Ishikawa (cell line): ENCODE data around the gene LRBA.

Source experiments
- CEBPB ChIP-seq: IDR thresholded peaks from 2 replicates; pipeline ENCODE4 v1.6.1; 2012
- CREB1 ChIP-seq: IDR thresholded peaks from 2 replicates; pipeline ENCODE4 v1.6.1; 2012; ENCODE audit warnings: low read depth
- EGR1 ChIP-seq: IDR thresholded peaks from 2 replicates; pipeline ENCODE4 v1.6.1; 2012
- EP300 ChIP-seq: IDR thresholded peaks from 2 replicates; pipeline ENCODE4 v1.6.1; 2012; ENCODE audit warnings: borderline replicate concordance
- FOXM1 ChIP-seq: IDR thresholded peaks from 2 replicates; pipeline ENCODE4 v1.6.1; 2012; ENCODE audit warnings: low read depth, borderline replicate concordance
- NFIC ChIP-seq: IDR thresholded peaks from 2 replicates; pipeline ENCODE4 v1.6.1; 2012
- RAD21 ChIP-seq: IDR thresholded peaks from 2 replicates; pipeline ENCODE4 v1.6.1; 2012; ENCODE audit warnings: low read depth
- TAF1 ChIP-seq: IDR thresholded peaks from 2 replicates; pipeline ENCODE4 v1.6.1; 2012; ENCODE audit warnings: low read depth, mild to moderate bottlenecking
- TCF12 ChIP-seq: IDR thresholded peaks from 2 replicates; pipeline ENCODE4 v1.6.1; 2012; ENCODE audit warnings: low read depth
- TEAD4 ChIP-seq: IDR thresholded peaks from 2 replicates; pipeline ENCODE4 v1.6.1; 2012
- YY1 ChIP-seq: IDR thresholded peaks from 2 replicates; pipeline ENCODE4 v1.6.1; 2012; ENCODE audit warnings: low read depth
- ZBTB7A ChIP-seq: IDR thresholded peaks from 2 replicates; pipeline ENCODE4 v1.6.1; 2012; ENCODE audit warnings: low read depth
- TF ChIP-seq, protein P1 (sequence below): IDR thresholded peaks from 2 replicates; pipeline ENCODE4 v1.6.1; 2012
- TF ChIP-seq, protein P2 (sequence below): IDR thresholded peaks from 2 replicates; pipeline ENCODE4 v1.6.1; 2012; ENCODE audit warnings: low read depth, mild to moderate bottlenecking
- TF ChIP-seq, protein P3 (sequence below): IDR thresholded peaks from 2 replicates; pipeline ENCODE4 v1.6.1; 2012

Gene LRBA

DNA sequence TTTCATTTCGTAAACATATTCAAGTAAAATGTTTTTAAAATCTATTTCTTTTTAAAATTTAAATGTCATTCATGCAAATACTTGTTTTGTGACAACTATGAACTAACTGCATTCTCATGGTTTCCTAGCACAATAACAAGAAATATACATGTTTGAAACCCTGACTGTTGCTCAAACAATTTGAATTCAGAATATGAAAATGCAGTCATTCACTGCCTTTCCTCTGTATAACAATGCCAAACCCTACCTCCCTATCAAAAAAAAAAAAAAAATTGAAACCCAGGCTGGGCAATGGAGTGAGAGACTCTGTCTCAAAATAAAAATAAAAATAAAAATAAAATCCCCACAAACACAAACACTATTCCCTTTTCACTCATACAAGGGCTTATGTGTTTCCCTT, 391.0 kb downstream of the LRBA start:
- no peak for TF ChIP-seq ZBTB7A
- no peak for TF ChIP-seq TEAD4
- TF ChIP-seq TCF12: no peak
- TF ChIP-seq CEBPB: no peak
- TF ChIP-seq NFIC: no peak
- TF ChIP-seq, protein P1, sequence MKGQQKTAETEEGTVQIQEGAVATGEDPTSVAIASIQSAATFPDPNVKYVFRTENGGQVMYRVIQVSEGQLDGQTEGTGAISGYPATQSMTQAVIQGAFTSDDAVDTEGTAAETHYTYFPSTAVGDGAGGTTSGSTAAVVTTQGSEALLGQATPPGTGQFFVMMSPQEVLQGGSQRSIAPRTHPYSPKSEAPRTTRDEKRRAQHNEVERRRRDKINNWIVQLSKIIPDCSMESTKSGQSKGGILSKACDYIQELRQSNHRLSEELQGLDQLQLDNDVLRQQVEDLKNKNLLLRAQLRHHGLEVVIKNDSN: no peak
- TF ChIP-seq, protein P2, sequence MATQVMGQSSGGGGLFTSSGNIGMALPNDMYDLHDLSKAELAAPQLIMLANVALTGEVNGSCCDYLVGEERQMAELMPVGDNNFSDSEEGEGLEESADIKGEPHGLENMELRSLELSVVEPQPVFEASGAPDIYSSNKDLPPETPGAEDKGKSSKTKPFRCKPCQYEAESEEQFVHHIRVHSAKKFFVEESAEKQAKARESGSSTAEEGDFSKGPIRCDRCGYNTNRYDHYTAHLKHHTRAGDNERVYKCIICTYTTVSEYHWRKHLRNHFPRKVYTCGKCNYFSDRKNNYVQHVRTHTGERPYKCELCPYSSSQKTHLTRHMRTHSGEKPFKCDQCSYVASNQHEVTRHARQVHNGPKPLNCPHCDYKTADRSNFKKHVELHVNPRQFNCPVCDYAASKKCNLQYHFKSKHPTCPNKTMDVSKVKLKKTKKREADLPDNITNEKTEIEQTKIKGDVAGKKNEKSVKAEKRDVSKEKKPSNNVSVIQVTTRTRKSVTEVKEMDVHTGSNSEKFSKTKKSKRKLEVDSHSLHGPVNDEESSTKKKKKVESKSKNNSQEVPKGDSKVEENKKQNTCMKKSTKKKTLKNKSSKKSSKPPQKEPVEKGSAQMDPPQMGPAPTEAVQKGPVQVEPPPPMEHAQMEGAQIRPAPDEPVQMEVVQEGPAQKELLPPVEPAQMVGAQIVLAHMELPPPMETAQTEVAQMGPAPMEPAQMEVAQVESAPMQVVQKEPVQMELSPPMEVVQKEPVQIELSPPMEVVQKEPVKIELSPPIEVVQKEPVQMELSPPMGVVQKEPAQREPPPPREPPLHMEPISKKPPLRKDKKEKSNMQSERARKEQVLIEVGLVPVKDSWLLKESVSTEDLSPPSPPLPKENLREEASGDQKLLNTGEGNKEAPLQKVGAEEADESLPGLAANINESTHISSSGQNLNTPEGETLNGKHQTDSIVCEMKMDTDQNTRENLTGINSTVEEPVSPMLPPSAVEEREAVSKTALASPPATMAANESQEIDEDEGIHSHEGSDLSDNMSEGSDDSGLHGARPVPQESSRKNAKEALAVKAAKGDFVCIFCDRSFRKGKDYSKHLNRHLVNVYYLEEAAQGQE: no peak
- TF ChIP-seq EGR1: no peak
- TF ChIP-seq EP300: no peak
- TF ChIP-seq RAD21: no peak
- TF ChIP-seq YY1: no peak
- TF ChIP-seq, protein P3, sequence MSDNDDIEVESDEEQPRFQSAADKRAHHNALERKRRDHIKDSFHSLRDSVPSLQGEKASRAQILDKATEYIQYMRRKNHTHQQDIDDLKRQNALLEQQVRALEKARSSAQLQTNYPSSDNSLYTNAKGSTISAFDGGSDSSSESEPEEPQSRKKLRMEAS: no peak
- no peak for TF ChIP-seq TAF1
- TF ChIP-seq FOXM1: no peak
- TF ChIP-seq CREB1: no peak

DNA sequence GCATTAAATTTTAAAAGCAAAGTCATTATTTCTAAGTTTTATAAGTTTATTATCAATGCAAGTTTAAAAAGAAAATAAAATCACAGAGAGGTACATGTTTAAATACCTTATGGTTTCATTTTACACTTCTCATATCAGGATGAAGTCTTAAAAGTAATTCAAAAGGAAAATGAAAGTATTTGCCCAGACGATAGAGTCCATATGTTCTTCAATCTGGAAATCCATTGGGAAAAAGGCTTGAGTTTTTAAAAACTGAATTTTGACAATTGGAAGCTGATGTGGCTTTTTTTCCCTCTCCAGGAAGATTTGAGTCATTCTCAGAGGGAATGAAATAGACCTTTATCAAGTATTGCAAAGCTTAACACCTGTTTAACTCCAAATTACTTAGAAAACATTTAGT, 396.0 kb downstream of the LRBA start:
- TF ChIP-seq EGR1: no peak
- TF ChIP-seq FOXM1: no peak
- no peak for TF ChIP-seq CREB1
- no peak for TF ChIP-seq TCF12
- TF ChIP-seq, protein P1: no peak

DNA sequence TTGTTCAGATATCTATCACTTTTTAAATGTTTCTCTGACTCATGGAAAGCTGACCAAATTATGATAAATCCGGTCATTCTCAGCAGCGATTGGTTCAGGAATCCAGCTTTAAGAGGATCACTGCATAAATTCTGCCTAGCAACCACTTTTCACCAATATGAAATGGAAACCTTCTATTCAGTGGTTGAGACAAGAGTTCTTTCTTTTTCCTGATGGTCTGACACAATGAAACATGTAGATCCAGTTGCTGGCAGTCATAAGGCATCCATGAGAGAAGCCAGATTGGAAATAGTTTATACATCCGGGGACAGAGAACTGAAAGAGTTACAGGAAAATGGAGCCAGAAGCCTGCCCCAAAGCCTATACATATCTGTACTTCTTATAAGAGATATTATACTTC, 406.0 kb downstream of the LRBA start:
- no peak for TF ChIP-seq TEAD4
- no peak for TF ChIP-seq EGR1
- TF ChIP-seq CREB1: no peak
- no peak for TF ChIP-seq CEBPB
- no peak for TF ChIP-seq EP300
- TF ChIP-seq YY1: no peak
- TF ChIP-seq FOXM1: no peak
- TF ChIP-seq RAD21: no peak
- TF ChIP-seq ZBTB7A: no peak
- TF ChIP-seq TAF1: no peak
- no peak for TF ChIP-seq TCF12
- TF ChIP-seq, protein P1: no peak
- no peak for TF ChIP-seq NFIC
- TF ChIP-seq, protein P3: no peak
- TF ChIP-seq, protein P2: no peak

DNA sequence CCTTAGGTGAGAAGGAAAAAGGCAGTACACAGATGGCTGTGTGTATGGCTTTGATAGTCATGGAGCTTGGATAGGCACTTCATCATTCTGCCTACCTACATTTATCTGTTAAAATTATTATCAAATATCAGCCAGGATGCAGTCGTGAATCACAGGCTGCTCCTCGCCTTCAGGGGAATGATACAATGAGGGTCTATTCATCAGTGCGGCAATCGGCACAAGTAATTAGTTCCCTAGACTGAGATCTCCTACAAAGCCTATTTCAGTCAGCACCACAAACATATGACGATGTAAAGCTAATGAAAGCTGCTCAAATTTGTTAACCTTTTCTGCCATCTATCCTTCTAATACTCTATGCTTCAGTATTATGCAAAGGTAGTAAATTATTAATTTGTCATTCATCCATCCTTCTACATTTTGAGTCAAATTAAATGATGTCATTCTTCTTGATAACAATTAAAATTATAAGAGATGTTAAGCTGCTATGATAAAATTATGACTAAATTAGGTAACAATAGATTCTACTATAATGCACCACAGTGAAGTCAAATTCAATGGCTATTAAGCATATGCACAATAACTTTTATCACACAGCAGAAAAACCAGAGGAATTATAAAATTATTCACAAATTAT, 414.2 kb downstream of the LRBA start:
- TF ChIP-seq CREB1 (no peak), TCF12 (no peak), CEBPB (no peak)

DNA sequence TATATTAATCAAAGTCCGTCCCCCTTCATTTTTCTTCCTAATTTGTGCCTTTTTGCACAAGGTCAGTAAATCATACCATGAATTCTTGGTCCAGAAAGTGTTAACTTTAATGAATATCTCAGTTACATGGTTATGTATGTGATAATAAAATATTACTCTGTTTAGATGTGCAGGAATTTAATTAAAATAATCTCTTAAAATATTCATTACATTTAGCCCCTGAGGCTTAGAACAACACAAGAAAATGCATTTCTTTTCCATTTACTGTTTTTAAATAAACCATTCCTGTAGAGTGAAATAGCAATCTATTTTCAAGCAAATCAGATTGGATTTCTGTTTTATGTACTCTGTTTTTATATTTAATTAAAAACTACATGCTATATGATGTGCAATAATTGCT, 415.5 kb downstream of the LRBA start:
- TF ChIP-seq, protein P2: no peak
- TF ChIP-seq RAD21 (no peak), TEAD4 (no peak), FOXM1 (no peak), ZBTB7A (no peak), CREB1 (no peak), TAF1 (no peak), YY1 (no peak), CEBPB (no peak), NFIC (no peak), EGR1 (no peak)
- TF ChIP-seq, protein P3: no peak
- TF ChIP-seq, protein P1: no peak
